ENCODE results near the gene KLF7. TPM values are rescaled to one million over a fixed set of nuclear protein-coding genes. Genes with fewer than 3 reads are reported as not detected.
A peak's percentile ranks its signal among the peaks of the same experiment; 100 is the strongest.

The KLF7 gene
- total RNA-seq, 1 donor from 2014 or later: 22.2 TPM

DNA sequence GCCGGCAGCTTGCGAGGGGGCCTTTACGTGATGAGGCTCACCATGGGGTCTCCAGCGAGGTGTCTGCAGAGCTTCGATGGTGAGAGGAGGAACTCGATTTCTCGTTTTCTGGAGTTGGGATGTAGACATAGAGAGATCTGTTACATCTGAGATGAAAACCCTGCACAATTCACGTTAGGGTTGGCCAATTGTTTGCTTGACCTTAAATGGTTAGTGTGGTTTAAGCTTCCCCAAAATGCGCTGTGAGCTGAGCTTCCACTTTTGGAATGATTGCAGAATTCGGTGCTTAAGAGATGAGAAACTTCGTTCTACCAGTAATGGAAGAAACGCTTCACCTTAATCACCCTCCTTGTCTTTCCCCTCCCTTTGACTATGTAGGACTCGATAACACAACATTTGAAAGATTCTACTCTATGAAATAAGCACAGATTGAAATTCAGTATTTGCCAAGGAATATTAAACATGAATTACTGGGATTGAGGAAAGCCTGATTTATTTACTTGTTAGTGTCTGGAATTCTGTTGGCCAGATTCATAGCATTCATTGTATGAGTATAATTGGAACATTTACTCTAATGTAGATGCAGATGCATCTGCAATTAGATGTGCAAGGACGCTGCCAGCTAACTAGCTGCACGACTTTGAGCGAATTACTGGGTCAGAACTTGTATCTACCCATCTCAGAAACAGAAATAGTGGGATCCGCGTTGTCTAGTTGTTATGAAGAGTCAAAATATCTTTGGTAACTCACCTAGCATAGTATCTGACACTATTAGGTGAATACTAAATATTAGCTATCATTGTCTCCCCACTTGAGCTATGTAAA, 1.6 kb upstream of the KLF7 start:
- TF ChIP-seq, protein P1, sequence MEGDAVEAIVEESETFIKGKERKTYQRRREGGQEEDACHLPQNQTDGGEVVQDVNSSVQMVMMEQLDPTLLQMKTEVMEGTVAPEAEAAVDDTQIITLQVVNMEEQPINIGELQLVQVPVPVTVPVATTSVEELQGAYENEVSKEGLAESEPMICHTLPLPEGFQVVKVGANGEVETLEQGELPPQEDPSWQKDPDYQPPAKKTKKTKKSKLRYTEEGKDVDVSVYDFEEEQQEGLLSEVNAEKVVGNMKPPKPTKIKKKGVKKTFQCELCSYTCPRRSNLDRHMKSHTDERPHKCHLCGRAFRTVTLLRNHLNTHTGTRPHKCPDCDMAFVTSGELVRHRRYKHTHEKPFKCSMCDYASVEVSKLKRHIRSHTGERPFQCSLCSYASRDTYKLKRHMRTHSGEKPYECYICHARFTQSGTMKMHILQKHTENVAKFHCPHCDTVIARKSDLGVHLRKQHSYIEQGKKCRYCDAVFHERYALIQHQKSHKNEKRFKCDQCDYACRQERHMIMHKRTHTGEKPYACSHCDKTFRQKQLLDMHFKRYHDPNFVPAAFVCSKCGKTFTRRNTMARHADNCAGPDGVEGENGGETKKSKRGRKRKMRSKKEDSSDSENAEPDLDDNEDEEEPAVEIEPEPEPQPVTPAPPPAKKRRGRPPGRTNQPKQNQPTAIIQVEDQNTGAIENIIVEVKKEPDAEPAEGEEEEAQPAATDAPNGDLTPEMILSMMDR (conservative IDR thresholded peaks at IDR 0.05; ENCODE audit: low read depth, low read length): no peak
- H3K4me3 ChIP-seq (ENCODE audit: low read depth, low read length): peak overlapping the region; percentile 82
- no peak for DNase-seq (ENCODE audit: low read depth)

DNA sequence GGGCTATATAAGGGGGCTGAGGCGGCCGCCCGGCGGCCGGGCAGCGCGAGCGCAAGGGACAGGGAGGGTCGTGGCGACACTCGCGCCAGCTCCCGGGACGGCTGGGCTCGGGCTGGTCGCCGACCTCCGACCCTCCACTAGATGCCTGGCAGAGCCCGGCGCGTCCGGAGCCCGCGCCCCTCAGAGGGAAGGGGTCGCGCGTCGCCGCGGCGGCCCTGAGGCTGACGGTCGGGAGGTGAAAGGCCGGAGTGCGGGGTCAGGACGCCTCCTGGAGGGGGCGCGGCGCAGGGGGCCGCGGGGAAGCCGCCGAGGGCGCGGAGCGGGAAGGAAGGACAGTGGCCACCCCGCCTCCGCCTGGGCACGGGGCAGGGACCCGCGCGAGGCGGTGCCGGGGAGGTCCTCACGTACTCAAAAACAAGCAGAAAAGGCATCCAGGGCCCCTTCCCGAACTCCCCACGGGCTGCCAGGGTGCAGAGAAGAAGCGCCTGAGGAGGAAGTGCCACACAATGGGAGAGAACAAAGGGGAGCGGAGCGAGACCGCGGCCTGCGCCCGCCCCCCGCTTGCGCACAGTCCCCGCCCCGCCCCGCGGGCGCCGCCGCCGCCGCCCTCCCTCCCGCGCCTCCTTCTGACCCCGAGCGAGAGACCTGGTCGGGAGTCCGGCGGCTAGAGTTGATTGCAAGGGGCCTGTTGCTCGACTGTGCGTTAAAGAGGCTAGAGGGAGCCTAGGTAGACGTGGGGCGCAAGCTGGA, 776 bp upstream of the KLF7 start:
- TF ChIP-seq, protein P1 (conservative IDR thresholded peaks at IDR 0.05; ENCODE audit: low read depth, low read length): peak; percentile 21
- DNase-seq (ENCODE audit: low read depth): no peak

DNA sequence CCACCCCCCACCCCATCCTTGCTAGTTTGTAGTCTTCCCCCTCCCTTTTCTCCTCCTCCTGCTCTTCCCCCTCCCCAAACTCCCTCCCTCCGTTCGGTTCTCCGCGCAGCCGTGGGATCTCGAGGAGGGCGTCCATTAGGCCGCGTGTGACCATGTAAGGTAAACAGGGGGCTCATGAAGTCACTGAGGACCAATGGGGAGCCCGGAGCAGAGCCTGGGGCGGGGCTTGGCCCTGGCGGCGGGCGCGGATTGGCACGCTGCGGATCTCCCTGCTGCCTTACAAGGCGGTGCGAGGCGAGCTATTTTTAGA, 246 bp upstream of the KLF7 start:
- TF ChIP-seq, protein P1 (conservative IDR thresholded peaks at IDR 0.05; ENCODE audit: low read depth, low read length): no peak
- H3K4me3 ChIP-seq (ENCODE audit: low read depth, low read length): peak overlapping the region; percentile 82
- DNase-seq (ENCODE audit: low read depth): peak; percentile 89

More for the DNA sequence above, 776 bp upstream of the KLF7 start:
- H3K4me3 ChIP-seq (ENCODE audit: low read depth, low read length): peak overlapping the region; percentile 82

DNA sequence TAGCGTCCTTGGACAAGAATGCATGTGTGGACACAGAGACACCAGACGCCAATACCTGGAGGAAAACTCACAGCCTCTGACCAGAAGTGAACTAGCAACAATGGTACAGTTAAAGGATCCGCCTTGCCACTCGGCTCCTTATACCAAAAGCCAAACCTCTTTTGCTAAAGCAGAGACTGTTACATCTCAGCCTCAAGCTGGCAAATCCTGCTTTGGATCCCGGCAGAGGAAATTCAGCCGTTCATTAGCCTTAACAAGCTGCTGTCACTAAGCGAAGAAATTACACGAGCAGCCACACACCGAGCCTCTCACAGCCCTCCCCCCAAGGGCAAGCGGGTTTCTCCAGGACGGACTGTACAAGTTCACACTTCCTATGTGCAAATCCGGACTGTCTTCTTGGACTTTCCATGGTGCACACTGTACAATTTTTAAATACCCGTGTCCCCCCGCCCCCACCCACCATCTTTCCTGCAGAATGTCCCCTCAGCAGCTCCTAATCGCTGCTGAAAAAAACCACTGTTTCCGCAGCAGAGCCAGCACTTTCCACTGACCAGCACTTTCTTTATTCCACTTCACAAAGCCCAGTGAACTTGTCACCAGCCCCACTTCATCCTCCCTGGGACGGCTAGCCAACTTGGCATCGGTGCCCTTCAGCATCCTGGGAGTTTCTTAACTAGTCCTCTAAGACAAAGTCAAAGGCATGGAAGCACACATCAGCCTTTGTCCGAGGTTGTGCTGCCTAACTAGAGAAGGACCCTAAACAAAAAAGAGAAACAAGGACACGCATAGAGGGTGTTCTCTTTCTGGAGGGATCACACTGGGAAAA, 1.5 kb downstream of the KLF7 start:
- DNase-seq (ENCODE audit: low read depth): no peak
- peak overlapping the region; percentile 82 for H3K4me3 ChIP-seq (ENCODE audit: low read depth, low read length)
- TF ChIP-seq, protein P1 (conservative IDR thresholded peaks at IDR 0.05; ENCODE audit: low read depth, low read length): no peak

DNA sequence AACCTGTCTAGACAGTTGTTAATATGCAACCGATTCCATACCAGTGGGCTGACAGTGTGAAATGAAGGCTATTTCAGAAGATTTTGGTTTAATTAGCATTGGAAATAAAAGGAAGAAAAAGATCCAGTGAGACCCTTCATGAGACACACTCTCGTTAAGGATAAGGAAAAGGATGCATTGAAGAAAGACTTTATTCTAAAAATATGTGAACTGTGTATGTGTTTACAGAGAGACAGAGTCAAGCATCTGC, 2.1 kb downstream of the KLF7 start:
- DNase-seq (ENCODE audit: low read depth): no peak
- TF ChIP-seq, protein P1 (conservative IDR thresholded peaks at IDR 0.05; ENCODE audit: low read depth, low read length): no peak
- peak overlapping the region; percentile 82 for H3K4me3 ChIP-seq (ENCODE audit: low read depth, low read length)

DNA sequence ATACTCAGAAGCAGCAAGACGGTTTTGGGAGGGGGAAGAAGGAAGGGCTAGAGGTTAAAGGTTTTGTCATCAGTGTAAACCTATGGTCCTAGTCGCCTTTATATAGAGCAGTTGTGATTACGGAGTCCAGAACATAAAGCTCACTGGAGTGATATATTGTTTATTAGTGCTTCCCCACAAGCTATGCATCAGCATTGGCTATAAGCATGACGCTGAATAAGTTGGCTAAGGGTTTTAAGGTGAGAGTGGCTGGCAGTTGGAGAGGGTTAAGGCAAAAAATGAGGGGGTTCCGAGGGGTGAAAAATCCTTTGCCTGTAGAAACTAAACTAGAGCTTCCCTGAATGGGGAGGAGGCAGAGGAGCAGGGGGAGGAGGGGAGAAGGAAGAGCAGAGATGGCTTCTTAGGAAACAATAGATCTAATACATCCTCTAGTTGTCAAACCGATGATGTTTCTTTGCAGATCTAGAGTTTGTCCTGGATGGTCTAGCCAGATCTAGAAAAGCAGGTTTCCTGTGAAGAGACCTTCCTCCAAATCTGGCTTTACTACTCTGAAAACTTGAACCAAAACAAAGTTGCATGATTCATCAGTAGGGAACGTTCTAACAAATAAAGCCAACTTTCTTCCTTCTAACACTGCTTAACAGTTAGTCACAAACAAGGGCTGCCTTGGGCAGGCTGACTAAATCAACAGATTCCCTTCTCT, 2.5 kb downstream of the KLF7 start:
- TF ChIP-seq, protein P1 (conservative IDR thresholded peaks at IDR 0.05; ENCODE audit: low read depth, low read length): no peak

More for the DNA sequence above, 2.5 kb downstream of the KLF7 start:
- peak; percentile 92 for DNase-seq (ENCODE audit: low read depth)
- H3K4me3 ChIP-seq (ENCODE audit: low read depth, low read length): peak overlapping the region; percentile 82

All from epithelial cell of proximal tubule (primary cell).